IPS-18a (cell line): Measurements from ENCODE around the gene PLEKHG7.

Experiments
- H3K27ac ChIP-seq: one replicate; pipeline ENCODE4 v1.5.1; 2013; ENCODE audit warnings: low read length
- H3K27me3 ChIP-seq: one replicate; pipeline ENCODE4 v1.6.1; 2013; ENCODE audit warnings: mild to moderate bottlenecking, low read length; ENCODE audit not compliant: control insufficient read depth, insufficient read depth
- H3K36me3 ChIP-seq: one replicate; pipeline ENCODE4 v1.6.1; 2013; ENCODE audit warnings: low read depth, low read length; ENCODE audit not compliant: control insufficient read depth
- H3K4me1 ChIP-seq: one replicate; pipeline ENCODE4 v1.6.1; 2013; ENCODE audit warnings: low read depth, low read length; ENCODE audit not compliant: control insufficient read depth
- H3K4me3 ChIP-seq: one replicate; pipeline ENCODE4 v1.5.1; 2013; ENCODE audit warnings: low read length
- H3K9ac ChIP-seq: one replicate; pipeline ENCODE4 v1.6.1; 2013; ENCODE audit warnings: mild to moderate bottlenecking, low read length, moderate library complexity
- H3K9me3 ChIP-seq: one replicate; pipeline ENCODE4 v1.6.1; 2013; ENCODE audit warnings: low read depth, low read length; ENCODE audit not compliant: control insufficient read depth

The PLEKHG7 gene

DNA sequence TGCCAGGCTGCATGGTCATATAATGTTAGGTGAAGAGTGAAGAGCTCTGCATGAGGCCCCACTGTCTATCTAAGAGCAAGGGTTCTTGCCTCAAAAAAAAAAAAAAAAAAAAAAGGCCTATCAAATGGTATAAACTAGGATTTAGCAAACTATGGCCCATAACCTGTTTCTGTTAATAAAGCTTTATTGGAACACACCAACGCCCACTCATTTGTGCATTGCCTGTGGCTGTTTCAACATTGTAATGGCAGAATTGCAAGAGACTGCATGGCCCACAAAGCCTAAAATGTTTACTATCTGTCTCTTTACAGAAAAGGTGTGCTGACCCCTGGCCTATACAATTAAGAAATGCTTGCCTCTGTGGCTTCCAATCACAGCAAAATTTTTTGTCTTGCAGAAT lies 12.8 kb downstream of the PLEKHG7 start:
- Histone ChIP-seq H3K4me3 (no peak overlapping the region), H3K27ac (no peak overlapping the region), H3K9me3 (no peaks in the 10 kb centered on the region), H3K4me1 (peaks cover 13% of the 10 kb centered on the region), H3K27me3 (no peaks in the 10 kb centered on the region), H3K36me3 (no peaks in the 10 kb centered on the region), H3K9ac (no peak overlapping the region)

GRCh38 chr12:92717202-92717601 lies 14.4 kb downstream of the PLEKHG7 start:
- Histone ChIP-seq H3K4me3 (no peak overlapping the region), H3K4me1 (peaks cover 13% of the 10 kb centered on the region), H3K9ac (no peak overlapping the region), H3K27me3 (no peaks in the 10 kb centered on the region), H3K36me3 (no peaks in the 10 kb centered on the region), H3K9me3 (no peaks in the 10 kb centered on the region), H3K27ac (no peak overlapping the region)

- no peaks in the 10 kb centered on the region for H3K27me3 ChIP-seq
- no peaks in the 10 kb centered on the region for H3K9me3 ChIP-seq
- no peak overlapping the region for H3K9ac ChIP-seq
- no peaks in the 10 kb centered on the region for H3K36me3 ChIP-seq
- peaks cover 13% of the 10 kb centered on the region for H3K4me1 ChIP-seq
- H3K4me3 ChIP-seq, result no peak overlapping the region
- H3K27ac ChIP-seq, result no peak overlapping the region
Measured at GRCh38 chr12:92718483-92718990, 15.7 kb downstream of the PLEKHG7 start.

DNA sequence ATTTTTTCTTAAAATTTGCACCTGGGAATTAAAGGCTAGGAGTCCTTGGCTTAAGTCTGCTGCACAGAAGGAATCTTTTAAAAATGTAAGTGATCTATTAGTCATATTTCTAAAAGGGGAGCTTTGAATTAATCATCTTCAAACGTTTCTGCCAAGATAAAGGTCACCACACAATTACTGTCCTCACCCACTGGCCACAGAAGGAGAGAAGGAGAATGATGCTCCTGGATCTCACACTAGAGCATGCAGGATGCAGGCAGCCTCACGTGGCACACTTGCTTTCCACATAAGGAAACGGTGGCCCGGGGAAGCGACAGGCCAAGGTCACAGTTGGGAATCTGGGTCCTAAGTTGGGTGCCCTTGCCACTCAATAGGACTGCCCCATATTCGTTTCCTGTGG lies 16.9 kb downstream of the PLEKHG7 start:
- Histone ChIP-seq H3K36me3 (no peaks in the 10 kb centered on the region), H3K27ac (no peak overlapping the region), H3K27me3 (no peaks in the 10 kb centered on the region), H3K4me3 (no peak overlapping the region), H3K9ac (no peak overlapping the region), H3K4me1 (peaks cover 13% of the 10 kb centered on the region), H3K9me3 (no peaks in the 10 kb centered on the region)

GRCh38 chr12:92721130-92721529 lies 18.3 kb downstream of the PLEKHG7 start:
- H3K36me3 ChIP-seq, result no peaks in the 10 kb centered on the region
- no peak overlapping the region for H3K9ac ChIP-seq
- peaks cover 13% of the 10 kb centered on the region for H3K4me1 ChIP-seq
- H3K9me3 ChIP-seq, result no peaks in the 10 kb centered on the region
- H3K27me3 ChIP-seq, result no peaks in the 10 kb centered on the region
- H3K27ac ChIP-seq, result no peak overlapping the region
- H3K4me3 ChIP-seq, result no peak overlapping the region

DNA sequence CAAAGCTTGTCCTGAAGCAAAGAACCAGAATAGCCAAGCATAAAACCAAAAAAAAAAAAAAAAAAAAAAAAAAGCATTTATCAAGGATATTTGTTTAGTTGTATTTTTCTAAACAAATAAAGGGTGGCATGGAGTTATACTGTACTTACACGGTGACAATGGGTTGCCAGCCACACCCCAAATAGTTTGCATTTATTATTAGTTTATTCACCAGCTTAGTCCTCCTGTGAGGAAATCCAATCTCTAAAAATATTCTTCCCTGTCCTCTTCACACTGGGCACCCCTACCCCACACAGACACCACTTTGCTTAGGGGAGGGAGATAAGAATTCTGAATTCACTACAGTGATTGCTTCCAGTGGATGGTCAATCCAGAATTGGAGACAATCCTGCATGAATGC lies 18.9 kb downstream of the PLEKHG7 start:
- Histone ChIP-seq H3K4me1 (peaks cover 8% of the 10 kb centered on the region), H3K4me3 (no peak overlapping the region), H3K9me3 (no peaks in the 10 kb centered on the region), H3K9ac (no peak overlapping the region), H3K27me3 (no peaks in the 10 kb centered on the region), H3K36me3 (no peaks in the 10 kb centered on the region), H3K27ac (no peak overlapping the region)

DNA sequence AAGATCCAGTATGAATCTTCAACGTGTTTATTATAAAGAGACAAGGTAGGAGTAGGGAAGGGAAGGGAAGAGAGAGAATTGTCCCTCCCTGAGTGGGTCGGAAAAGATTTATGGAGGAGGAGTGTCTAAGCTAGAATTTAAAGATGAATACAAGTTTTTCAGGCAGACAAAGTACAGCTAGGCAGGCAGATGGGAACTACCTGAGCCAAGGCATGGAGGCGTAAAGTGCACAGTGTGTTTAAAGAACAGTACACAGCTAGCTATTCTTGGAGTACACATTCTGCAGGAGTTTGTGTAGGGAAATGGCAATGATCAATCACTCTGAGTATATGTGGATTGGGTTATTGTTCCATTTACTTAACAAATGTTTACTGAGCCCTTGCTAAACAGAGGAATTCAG lies 20.1 kb downstream of the PLEKHG7 start:
- H3K27ac ChIP-seq, result no peak overlapping the region
- H3K4me3 ChIP-seq, result no peak overlapping the region
- no peaks in the 10 kb centered on the region for H3K36me3 ChIP-seq
- no peak overlapping the region for H3K9ac ChIP-seq
- no peaks in the 10 kb centered on the region for H3K27me3 ChIP-seq
- H3K4me1 ChIP-seq, result no peaks in the 10 kb centered on the region
- no peaks in the 10 kb centered on the region for H3K9me3 ChIP-seq

- H3K9me3 ChIP-seq, result no peaks in the 10 kb centered on the region
- H3K4me3 ChIP-seq, result no peak overlapping the region
- no peak overlapping the region for H3K27ac ChIP-seq
- no peaks in the 10 kb centered on the region for H3K4me1 ChIP-seq
- H3K9ac ChIP-seq, result no peak overlapping the region
- H3K27me3 ChIP-seq, result no peaks in the 10 kb centered on the region
- H3K36me3 ChIP-seq, result no peaks in the 10 kb centered on the region
Measured at GRCh38 chr12:92726850-92727249, 24.1 kb downstream of the PLEKHG7 start.

GRCh38 chr12:92729773-92730305 lies 27.1 kb downstream of the PLEKHG7 start:
- Histone ChIP-seq H3K27ac (no peak overlapping the region), H3K9me3 (no peaks in the 10 kb centered on the region), H3K4me1 (no peaks in the 10 kb centered on the region), H3K36me3 (no peaks in the 10 kb centered on the region), H3K9ac (no peak overlapping the region), H3K4me3 (no peak overlapping the region), H3K27me3 (no peaks in the 10 kb centered on the region)

DNA sequence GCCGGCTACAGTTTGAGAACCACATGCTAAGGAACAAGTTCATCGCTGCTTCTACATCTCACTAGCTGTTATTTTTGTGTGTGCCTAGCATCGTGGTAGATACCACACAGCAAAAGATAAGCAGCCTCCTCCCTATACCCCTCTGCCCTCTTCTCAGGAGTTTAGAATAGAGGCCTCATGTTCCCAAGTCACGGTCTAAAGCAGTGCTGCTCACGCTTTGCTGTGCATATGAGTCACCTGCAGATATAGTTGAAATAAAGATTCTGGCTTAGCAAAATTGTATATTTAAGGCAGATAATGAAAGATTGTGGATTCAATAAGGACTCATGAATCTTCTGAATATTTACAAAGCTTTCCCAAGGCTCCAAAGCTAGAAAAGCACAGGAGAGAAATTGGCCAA lies 28.0 kb downstream of the PLEKHG7 start:
- H3K36me3 ChIP-seq, result no peaks in the 10 kb centered on the region
- H3K27me3 ChIP-seq, result no peaks in the 10 kb centered on the region
- no peak overlapping the region for H3K4me3 ChIP-seq
- no peaks in the 10 kb centered on the region for H3K4me1 ChIP-seq
- no peak overlapping the region for H3K27ac ChIP-seq
- no peaks in the 10 kb centered on the region for H3K9me3 ChIP-seq
- no peak overlapping the region for H3K9ac ChIP-seq

- H3K27ac ChIP-seq, result no peak overlapping the region
- no peak overlapping the region for H3K4me3 ChIP-seq
- no peaks in the 10 kb centered on the region for H3K27me3 ChIP-seq
- H3K4me1 ChIP-seq, result no peaks in the 10 kb centered on the region
- H3K9ac ChIP-seq, result no peak overlapping the region
- H3K36me3 ChIP-seq, result no peaks in the 10 kb centered on the region
- no peaks in the 10 kb centered on the region for H3K9me3 ChIP-seq
Measured at GRCh38 chr12:92732216-92732615, 29.4 kb downstream of the PLEKHG7 start.

DNA sequence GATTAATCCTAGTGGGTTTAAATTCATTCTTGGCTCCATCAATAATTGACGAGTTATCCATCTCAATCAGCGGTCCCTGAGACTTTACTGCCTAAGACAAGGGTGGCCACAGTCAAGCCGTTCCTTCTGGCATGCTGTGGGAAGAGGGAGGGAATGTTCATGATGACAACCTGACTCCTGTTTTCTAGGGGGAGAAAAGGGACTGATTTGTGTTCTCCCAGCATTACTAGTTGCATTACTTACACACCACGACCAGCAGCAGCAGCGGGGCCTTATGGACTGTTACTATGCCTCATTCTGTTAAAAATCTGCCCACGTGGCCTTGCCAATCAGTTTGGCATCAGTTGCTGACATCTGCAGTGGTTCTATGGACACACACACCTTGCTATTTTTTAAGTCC lies 29.9 kb downstream of the PLEKHG7 start:
- peaks cover under 1% of the 10 kb centered on the region for H3K4me1 ChIP-seq
- H3K9ac ChIP-seq, result no peak overlapping the region
- H3K27ac ChIP-seq, result no peak overlapping the region
- no peak overlapping the region for H3K4me3 ChIP-seq
- no peaks in the 10 kb centered on the region for H3K36me3 ChIP-seq
- H3K9me3 ChIP-seq, result no peaks in the 10 kb centered on the region
- no peaks in the 10 kb centered on the region for H3K27me3 ChIP-seq
